Measurements from ENCODE around the gene SLC7A1.

Gene SLC7A1

DNA sequence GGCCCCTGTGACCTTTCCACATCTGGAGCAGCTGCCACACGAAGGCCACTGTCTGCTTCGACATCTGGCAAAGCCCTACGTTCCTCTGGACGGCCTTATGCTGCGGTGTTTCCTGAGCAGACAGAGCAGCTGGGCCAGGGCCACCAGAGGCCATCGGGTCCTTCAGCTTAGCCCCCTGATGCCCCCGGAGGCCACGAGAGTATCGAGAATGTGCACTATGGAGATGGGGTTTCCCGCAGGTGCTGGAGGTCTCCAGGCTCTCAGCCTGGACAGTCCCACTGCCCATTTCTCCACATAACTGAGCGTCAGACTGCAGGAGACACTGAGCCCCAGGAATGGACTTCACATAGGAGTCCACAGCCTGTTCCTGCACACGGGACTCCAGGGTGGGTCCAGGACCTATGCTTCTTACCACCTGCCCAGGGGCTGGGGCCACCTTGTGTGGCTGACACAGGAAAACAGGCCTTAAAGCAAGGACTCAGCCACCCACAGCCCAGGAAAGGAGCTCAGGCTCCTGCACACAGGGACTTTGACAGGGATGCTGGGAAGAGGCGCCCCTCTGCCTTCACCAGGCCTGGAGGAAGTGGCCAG lies 80.7 kb downstream of the SLC7A1 start:
- H3K27ac ChIP-seq, result no peak overlapping the region
- TF ChIP-seq, protein P1, sequence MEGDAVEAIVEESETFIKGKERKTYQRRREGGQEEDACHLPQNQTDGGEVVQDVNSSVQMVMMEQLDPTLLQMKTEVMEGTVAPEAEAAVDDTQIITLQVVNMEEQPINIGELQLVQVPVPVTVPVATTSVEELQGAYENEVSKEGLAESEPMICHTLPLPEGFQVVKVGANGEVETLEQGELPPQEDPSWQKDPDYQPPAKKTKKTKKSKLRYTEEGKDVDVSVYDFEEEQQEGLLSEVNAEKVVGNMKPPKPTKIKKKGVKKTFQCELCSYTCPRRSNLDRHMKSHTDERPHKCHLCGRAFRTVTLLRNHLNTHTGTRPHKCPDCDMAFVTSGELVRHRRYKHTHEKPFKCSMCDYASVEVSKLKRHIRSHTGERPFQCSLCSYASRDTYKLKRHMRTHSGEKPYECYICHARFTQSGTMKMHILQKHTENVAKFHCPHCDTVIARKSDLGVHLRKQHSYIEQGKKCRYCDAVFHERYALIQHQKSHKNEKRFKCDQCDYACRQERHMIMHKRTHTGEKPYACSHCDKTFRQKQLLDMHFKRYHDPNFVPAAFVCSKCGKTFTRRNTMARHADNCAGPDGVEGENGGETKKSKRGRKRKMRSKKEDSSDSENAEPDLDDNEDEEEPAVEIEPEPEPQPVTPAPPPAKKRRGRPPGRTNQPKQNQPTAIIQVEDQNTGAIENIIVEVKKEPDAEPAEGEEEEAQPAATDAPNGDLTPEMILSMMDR (conservative IDR thresholded peaks at IDR 0.05), result no peak

DNA sequence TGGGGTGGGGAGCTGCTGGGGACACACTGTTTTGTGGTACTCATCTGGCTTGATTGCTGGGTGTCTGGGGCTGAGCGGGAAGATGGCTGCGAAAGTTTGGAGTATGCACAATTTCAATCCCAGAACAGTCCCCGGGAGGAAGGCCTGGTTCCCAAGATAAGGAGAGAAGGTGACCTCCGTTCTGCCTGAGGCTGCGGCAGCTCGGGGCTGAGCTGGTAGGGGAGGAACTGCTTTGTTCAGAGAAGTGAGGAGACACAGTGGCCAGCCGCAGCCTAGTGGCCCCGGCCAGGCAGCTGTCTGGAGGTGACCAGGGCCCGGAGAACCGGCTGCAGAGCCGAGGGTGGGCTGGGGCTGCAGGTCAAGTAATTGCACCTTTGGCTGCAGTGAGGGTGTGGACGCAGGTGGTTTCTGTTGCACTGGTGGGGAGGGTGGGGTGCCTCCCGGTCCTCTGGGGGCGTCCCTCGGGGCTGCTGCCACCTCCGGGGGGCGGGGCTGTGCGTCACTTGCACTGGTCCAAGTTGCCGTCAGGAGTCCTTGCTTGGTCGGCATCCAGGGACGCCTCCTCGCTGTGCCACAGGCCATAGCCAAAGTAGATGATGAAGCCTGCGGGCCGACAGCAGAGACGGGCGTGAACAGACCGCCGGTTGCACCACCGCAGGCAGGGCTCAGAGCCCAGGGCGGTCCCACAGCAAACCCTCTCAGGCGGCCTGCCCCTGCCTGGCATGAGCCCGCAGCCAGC lies 81.3 kb downstream of the SLC7A1 start:
- H3K27ac ChIP-seq, result no peak overlapping the region
- TF ChIP-seq, protein P1 (conservative IDR thresholded peaks at IDR 0.05), result no peak

DNA sequence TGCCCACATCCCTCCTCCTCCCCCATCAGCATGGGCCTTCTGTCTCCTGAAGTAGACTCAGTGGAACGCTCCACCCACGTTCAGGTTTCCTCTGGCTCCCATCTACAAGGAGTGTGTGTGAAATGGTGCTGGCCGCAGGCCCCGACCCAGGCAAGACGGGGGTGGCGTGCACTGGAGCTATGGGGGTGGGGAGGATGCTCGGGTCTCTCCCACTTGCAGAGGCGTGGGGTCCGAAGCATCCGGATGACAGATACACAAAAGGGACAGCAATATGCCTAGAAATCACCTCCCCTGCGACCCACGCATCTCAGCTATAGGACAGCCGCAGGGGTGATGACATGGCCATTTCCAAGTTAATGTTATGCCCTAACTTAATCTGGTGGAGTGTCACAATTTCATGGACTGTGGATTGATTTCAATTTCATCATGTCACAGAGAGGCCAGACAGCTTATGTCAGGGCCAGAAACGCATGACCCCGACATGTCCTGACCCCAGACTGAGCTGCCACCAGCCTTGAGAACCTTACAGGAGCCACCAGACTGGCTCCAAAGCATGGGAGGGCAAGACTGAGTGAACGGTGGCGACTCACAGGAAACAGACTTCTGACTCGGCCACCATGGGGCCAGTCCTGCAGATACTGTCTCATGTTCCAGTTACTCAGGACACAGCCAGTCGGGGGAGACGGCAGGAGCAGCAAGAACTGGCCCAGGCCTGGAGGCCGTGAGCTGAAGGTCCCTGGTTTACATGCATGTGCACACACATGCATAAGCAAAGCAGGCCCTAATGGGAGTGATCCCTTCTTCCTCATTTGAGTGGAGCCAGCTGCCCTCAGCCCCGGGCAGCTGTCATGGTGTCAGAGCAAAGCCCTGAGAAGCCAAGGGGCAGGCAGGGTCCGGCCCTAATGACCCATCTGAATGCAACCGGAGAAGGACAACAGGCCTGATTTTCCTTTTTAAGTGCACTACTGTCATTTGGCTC lies 82.2 kb downstream of the SLC7A1 start:
- no peak overlapping the region for H3K27ac ChIP-seq
- TF ChIP-seq, protein P1 (conservative IDR thresholded peaks at IDR 0.05), result no peak

DNA sequence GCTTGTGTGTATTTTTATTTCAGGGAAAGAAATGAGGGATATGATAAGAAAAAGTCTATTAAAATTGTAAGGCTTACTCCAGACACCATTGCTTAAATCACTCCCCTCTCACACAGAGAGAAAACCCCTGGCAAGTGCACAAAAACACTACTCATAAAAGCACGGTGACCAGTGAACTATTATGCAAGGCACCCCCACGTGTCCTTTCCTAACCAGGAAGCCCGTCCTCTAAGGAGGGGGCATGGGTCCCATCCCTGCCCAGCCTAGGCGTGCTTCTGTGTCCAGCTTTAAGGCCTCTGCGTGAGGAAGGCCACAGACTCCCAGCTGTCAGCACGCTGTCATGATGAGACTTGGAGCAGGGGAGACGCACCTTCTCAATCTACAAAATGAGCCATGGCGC lies 83.5 kb downstream of the SLC7A1 start:
- TF ChIP-seq, protein P1 (conservative IDR thresholded peaks at IDR 0.05), result no peak
- H3K27ac ChIP-seq, result no peak overlapping the region

DNA sequence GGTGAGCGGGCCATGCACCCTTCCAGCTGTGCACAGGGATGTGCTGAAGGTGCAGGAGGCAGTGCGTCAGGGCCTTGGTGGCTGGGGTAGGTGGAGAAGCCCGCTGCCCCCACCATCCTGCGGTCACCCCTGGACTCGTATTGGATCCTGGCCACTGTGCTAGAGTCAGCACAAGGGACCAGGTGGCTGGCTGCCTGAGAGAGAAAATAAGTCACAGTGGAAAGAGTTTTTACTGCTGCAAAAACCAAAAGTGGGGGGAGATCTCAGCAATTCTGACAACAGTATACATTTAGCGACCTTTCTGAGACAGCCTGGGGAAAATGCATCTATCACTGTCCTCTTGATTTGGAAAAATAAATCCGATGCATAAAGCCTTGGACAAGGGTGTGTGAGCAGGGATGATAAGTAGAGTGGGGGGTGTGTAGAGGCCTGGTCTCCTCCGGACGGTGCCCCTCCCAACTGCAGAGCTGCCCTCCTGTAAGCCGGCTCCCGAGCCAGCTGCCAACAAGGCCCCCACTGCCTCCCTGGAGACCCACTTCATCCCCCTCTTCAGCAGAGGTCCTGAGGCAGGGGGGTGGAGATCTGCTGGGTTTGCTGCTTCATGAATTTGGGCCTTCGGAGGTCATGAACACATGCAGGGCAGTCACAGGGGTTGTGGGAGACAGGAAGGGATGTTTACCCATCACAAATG lies 84.2 kb downstream of the SLC7A1 start:
- TF ChIP-seq, protein P1 (conservative IDR thresholded peaks at IDR 0.05), result no peak
- no peak overlapping the region for H3K27ac ChIP-seq

DNA sequence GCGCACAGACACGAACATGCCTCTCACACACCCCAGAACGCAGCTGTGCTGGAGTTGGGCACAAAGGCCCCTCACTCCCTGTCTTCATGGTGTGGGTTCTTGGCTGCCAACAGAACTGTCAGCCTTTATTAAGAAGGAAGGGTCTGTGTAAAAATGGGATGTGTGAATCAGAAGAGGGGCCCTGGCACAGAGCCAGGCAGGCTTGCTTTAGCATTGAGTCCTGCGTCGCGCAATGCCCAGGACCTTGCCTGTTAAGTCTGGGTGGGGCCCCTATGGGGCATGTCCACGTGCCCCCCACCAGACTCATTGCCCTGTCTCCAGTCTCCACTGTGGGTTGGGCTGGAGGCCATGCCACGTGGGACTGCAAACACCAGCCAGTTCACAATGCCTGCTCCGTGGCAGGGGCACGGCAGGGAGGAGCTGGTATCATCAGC lies 84.8 kb downstream of the SLC7A1 start:
- H3K27ac ChIP-seq, result no peak overlapping the region
- TF ChIP-seq, protein P1 (conservative IDR thresholded peaks at IDR 0.05), result no peak
